GM23248 (cell line): Measurements from ENCODE around the gene MAGEB10. TPM values are rescaled to one million over a fixed set of nuclear protein-coding genes. Genes with fewer than 3 reads are reported as not detected.

Source experiments
- DNase-seq: peaks from one replicate; pipeline ENCODE4 v3.0.0-alpha.2; 2015
- H2AFZ ChIP-seq: fragments of 200-600 bp; sonication (generic); 2 replicates; pipeline ENCODE4 v1.6.1; 2016; ENCODE audit warnings: antibody characterized with exemption
- H3F3A ChIP-seq: fragments of 200-600 bp; sonication (generic); 2 replicates; pipeline ENCODE4 v1.6.1; 2016; ENCODE audit warnings: mild to moderate bottlenecking, antibody characterized with exemption, mixed run types; ENCODE audit not compliant: insufficient read depth
- H3K27ac ChIP-seq: fragments of 200-600 bp; sonication (generic); 2 replicates; pipeline ENCODE4 v1.5.1; 2016; ENCODE audit warnings: mild to moderate bottlenecking
- H3K27me3 ChIP-seq: fragments of 200-600 bp; sonication (generic); replicated peaks from 2 replicates; pipeline ENCODE4 v1.6.1; 2016; ENCODE audit warnings: mild to moderate bottlenecking; ENCODE audit not compliant: insufficient read depth
- H3K36me3 ChIP-seq: fragments of 200-600 bp; sonication (generic); 2 replicates; pipeline ENCODE4 v1.6.1; 2016; ENCODE audit warnings: low read depth, mild to moderate bottlenecking
- H3K4me1 ChIP-seq: fragments of 200-600 bp; sonication (generic); 2 replicates; pipeline ENCODE4 v1.6.1; 2016; ENCODE audit warnings: mild to moderate bottlenecking; ENCODE audit not compliant: insufficient read depth
- H3K4me2 ChIP-seq: fragments of 200-600 bp; sonication (generic); one replicate; pipeline ENCODE4 v1.6.1; 2016; ENCODE audit warnings: mild to moderate bottlenecking; ENCODE audit not compliant: unreplicated experiment
- H3K4me3 ChIP-seq: fragments of 200-600 bp; sonication (generic); 2 replicates; pipeline ENCODE4 v1.5.1; 2016; ENCODE audit warnings: mild to moderate bottlenecking
- H3K79me2 ChIP-seq: fragments of 200-600 bp; sonication (generic); 2 replicates; pipeline ENCODE4 v1.6.1; 2016; ENCODE audit warnings: mild to moderate bottlenecking; ENCODE audit not compliant: insufficient read depth
- H3K9ac ChIP-seq: fragments of 200-600 bp; sonication (generic); 2 replicates; pipeline ENCODE4 v1.6.1; 2016; ENCODE audit warnings: mild to moderate bottlenecking
- H3K9me2 ChIP-seq: fragments of 200-600 bp; sonication (generic); 2 replicates; pipeline ENCODE4 v1.6.1; 2016; ENCODE audit warnings: mixed run types, mild to moderate bottlenecking, moderate library complexity; ENCODE audit not compliant: insufficient read depth
- H3K9me3 ChIP-seq: fragments of 200-600 bp; sonication (generic); one replicate; pipeline ENCODE4 v1.6.1; 2017; ENCODE audit warnings: low read depth
- H4K20me1 ChIP-seq: fragments of 200-600 bp; sonication (generic); 2 replicates; pipeline ENCODE4 v1.6.0; 2016; ENCODE audit not compliant: insufficient read depth
- EZH2 ChIP-seq: fragments of 200-600 bp; sonication (generic); IDR thresholded peaks from 2 replicates; pipeline ENCODE4 v1.6.1; 2018; ENCODE audit warnings: antibody characterized with exemption, mild to moderate bottlenecking; ENCODE audit not compliant: insufficient read depth, poor library complexity, severe bottlenecking
- EZH2phosphoT487 ChIP-seq: fragments of 200-600 bp; sonication (generic); IDR thresholded peaks from 2 replicates; pipeline ENCODE4 v1.6.1; 2018; ENCODE audit warnings: antibody characterized with exemption, moderate library complexity, mild to moderate bottlenecking, low read depth; ENCODE audit not compliant: insufficient read depth
- WGBS, 2 experiments: methylation state at CpG; one replicate each; pipeline ENCODE4 v1.1.6; 2015 to 2017; ENCODE audit warnings: low lambda C conversion rate in 2 of 2, low coverage in 1 of 2; ENCODE audit errors: missing lambda C conversion rate in 2 of 2; 5-methylcytosine and 5-hydroxymethylcytosine counted together
- in situ Hi-C: fragments of 300-500 bp; cut with MboI; formaldehyde crosslinking; loops from 2 replicates; pipeline ENCODE4 v1.15.0; 2020
- polyA plus RNA-seq: library from polyadenylated mRNA; unstranded; fragments of >200 nt; fragmentation: Nextera tagmentation; extraction: Ambion mirVana; gene quantifications from 2 replicates; pipeline ENCODE4 v1.2.1, GENCODE V29; 2016
- total RNA-seq: library from RNA; depleted of rRNA; stranded (reverse); fragments of >200 nt; shearing (Covaris generic); gene quantifications from 2 replicates; pipeline ENCODE4 v1.2.3, GENCODE V29; 2014

Gene MAGEB10
- total and polyA plus RNA-seq, 2 experiments from 2014 or later, result not detected

GRCh38 chrX:27815209-27815608 is 7.4 kb downstream of the MAGEB10 start:
- Histone ChIP-seq H3K36me3 (no peaks in the 10 kb centered on the region), H3K9me3 (no peaks in the 10 kb centered on the region), H3K27ac (no peak overlapping the region), H3K4me1 (no peaks in the 10 kb centered on the region), H3K9me2 (no peaks in the 10 kb centered on the region), H3K79me2 (no peaks in the 10 kb centered on the region), H3K9ac (no peak overlapping the region), H3K27me3 (no peaks in the 10 kb centered on the region), H3K4me3 (no peak overlapping the region), H3K4me2 (no peak overlapping the region), H3F3A (no peaks in the 10 kb centered on the region), H2AFZ (no peak overlapping the region), H4K20me1 (no peaks in the 10 kb centered on the region)
- no peak for DNase-seq
- in situ Hi-C loops, result no loop called here
- no peak for TF ChIP-seq EZH2phosphoT487
- TF ChIP-seq EZH2, result no peak

- H3K4me1 ChIP-seq, result no peaks in the 10 kb centered on the region
- H3K9ac ChIP-seq, result no peak overlapping the region
- no peak overlapping the region for H3K4me2 ChIP-seq
- H3K9me3 ChIP-seq, result no peaks in the 10 kb centered on the region
- TF ChIP-seq EZH2 (no peak), EZH2phosphoT487 (no peak)
- DNase-seq, result no peak
- in situ Hi-C loops, result no loop called here
- no peaks in the 10 kb centered on the region for H3K79me2 ChIP-seq
- no peak overlapping the region for H3K4me3 ChIP-seq
- no peaks in the 10 kb centered on the region for H3K9me2 ChIP-seq
- no peaks in the 10 kb centered on the region for H3F3A ChIP-seq
- no peaks in the 10 kb centered on the region for H4K20me1 ChIP-seq
- H3K27ac ChIP-seq, result no peak overlapping the region
- H3K27me3 ChIP-seq, result no peaks in the 10 kb centered on the region
- WGBS, 2 experiments, result 0 to 23% methylated on average over 1 of the region's 1 CpG
- no peaks in the 10 kb centered on the region for H3K36me3 ChIP-seq
- no peak overlapping the region for H2AFZ ChIP-seq
These were observed 16.0 kb downstream of the MAGEB10 start for GRCh38 chrX:27823812-27824211.

- H3K27ac ChIP-seq, result no peak overlapping the region
- WGBS, 2 experiments, result 13 to 34% methylated on average over 3 of the region's 3 CpGs
- H4K20me1 ChIP-seq, result no peaks in the 10 kb centered on the region
- H3K36me3 ChIP-seq, result no peaks in the 10 kb centered on the region
- no peaks in the 10 kb centered on the region for H3K4me1 ChIP-seq
- H2AFZ ChIP-seq, result no peak overlapping the region
- no peaks in the 10 kb centered on the region for H3K79me2 ChIP-seq
- no peak overlapping the region for H3K4me2 ChIP-seq
- DNase-seq, result no peak
- no peaks in the 10 kb centered on the region for H3K27me3 ChIP-seq
- no peak overlapping the region for H3K4me3 ChIP-seq
- no peaks in the 10 kb centered on the region for H3K9me3 ChIP-seq
- H3K9ac ChIP-seq, result no peak overlapping the region
- H3K9me2 ChIP-seq, result no peaks in the 10 kb centered on the region
- TF ChIP-seq EZH2 (no peak), EZH2phosphoT487 (no peak)
- in situ Hi-C loops, result no loop called here
- H3F3A ChIP-seq, result no peaks in the 10 kb centered on the region
These were observed 30.4 kb downstream of the MAGEB10 start for GRCh38 chrX:27838185-27838584.

- no peaks in the 10 kb centered on the region for H3K27me3 ChIP-seq
- WGBS, 2 experiments, result 38 to 48% methylated on average over 3 of the region's 3 CpGs
- H4K20me1 ChIP-seq, result no peaks in the 10 kb centered on the region
- TF ChIP-seq EZH2, result no peak
- TF ChIP-seq EZH2phosphoT487, result no peak
- H3K79me2 ChIP-seq, result no peaks in the 10 kb centered on the region
- H3K4me3 ChIP-seq, result no peak overlapping the region
- no peaks in the 10 kb centered on the region for H3K36me3 ChIP-seq
- no peak for DNase-seq
- no peak overlapping the region for H3K4me2 ChIP-seq
- H3K27ac ChIP-seq, result no peak overlapping the region
- no peak overlapping the region for H3K9ac ChIP-seq
- no peaks in the 10 kb centered on the region for H3K9me3 ChIP-seq
- no peak overlapping the region for H2AFZ ChIP-seq
- no peaks in the 10 kb centered on the region for H3K4me1 ChIP-seq
- no peaks in the 10 kb centered on the region for H3F3A ChIP-seq
- in situ Hi-C loops, result no loop called here
- no peaks in the 10 kb centered on the region for H3K9me2 ChIP-seq
These were observed 33.1 kb downstream of the MAGEB10 start for GRCh38 chrX:27840881-27841280.

- TF ChIP-seq EZH2phosphoT487 (no peak), EZH2 (no peak)
These were observed 35.1 kb downstream of the MAGEB10 start for GRCh38 chrX:27842859-27843258.

More at GRCh38 chrX:27842859-27843258, 35.1 kb downstream of the MAGEB10 start:
- 14 to 20% methylated on average over 4 of the region's 4 CpGs for WGBS, 2 experiments
- Histone ChIP-seq H3K4me2 (no peak overlapping the region), H3K9ac (no peak overlapping the region), H3K9me3 (no peaks in the 10 kb centered on the region), H4K20me1 (no peaks in the 10 kb centered on the region), H3K79me2 (no peaks in the 10 kb centered on the region), H3K9me2 (no peaks in the 10 kb centered on the region), H3K36me3 (no peaks in the 10 kb centered on the region), H3K27me3 (no peaks in the 10 kb centered on the region), H2AFZ (no peak overlapping the region), H3K4me1 (no peaks in the 10 kb centered on the region), H3K4me3 (no peak overlapping the region), H3K27ac (no peak overlapping the region), H3F3A (no peaks in the 10 kb centered on the region)
- no peak for DNase-seq
- in situ Hi-C loops, result no loop called here
